WI38 (cell line): ENCODE data around the gene POU5F2.

ENCODE experiments used
- H3K4me3 ChIP-seq: 2 replicates; pipeline ENCODE4 v1.5.1; 2011; ENCODE audit warnings: low read depth, mild to moderate bottlenecking, control low read depth, low read length
- CTCF ChIP-seq: IDR thresholded peaks from 2 replicates; pipeline ENCODE4 v1.5.1; 2012; ENCODE audit warnings: low read depth, mild to moderate bottlenecking, control low read depth, low read length

The POU5F2 gene

GRCh38 chr5:93721071-93721470 is 20.3 kb downstream of the POU5F2 start:
- no peak overlapping the region for H3K4me3 ChIP-seq
- no peak for TF ChIP-seq CTCF

- H3K4me3 ChIP-seq = no peak overlapping the region
- no peak for TF ChIP-seq CTCF
Observed at GRCh38 chr5:93717162-93717561, 24.2 kb downstream of the POU5F2 start.

- H3K4me3 ChIP-seq = no peak overlapping the region
- TF ChIP-seq CTCF = no peak
Observed at GRCh38 chr5:93716453-93716852, 24.9 kb downstream of the POU5F2 start.

GRCh38 chr5:93715761-93716160 is 25.6 kb downstream of the POU5F2 start:
- H3K4me3 ChIP-seq = no peak overlapping the region
- TF ChIP-seq CTCF = no peak

- no peak overlapping the region for H3K4me3 ChIP-seq
- no peak for TF ChIP-seq CTCF
Observed at GRCh38 chr5:93715327-93715726, 26.1 kb downstream of the POU5F2 start.

GRCh38 chr5:93708442-93708841 is 33.0 kb downstream of the POU5F2 start:
- no peak overlapping the region for H3K4me3 ChIP-seq
- TF ChIP-seq CTCF = no peak

- no peak overlapping the region for H3K4me3 ChIP-seq
- no peak for TF ChIP-seq CTCF
Observed at GRCh38 chr5:93705896-93706295, 35.5 kb downstream of the POU5F2 start.
